ENCODE results near the gene ANKH. TPM values are rescaled to one million over a fixed set of nuclear protein-coding genes. Genes with fewer than 3 reads are reported as not detected.

ANKH gene
- total and polyA plus RNA-seq, 4 donors = 9.3 to 57.1 (median 37.4) TPM

- Histone ChIP-seq H3K36me3 (ENCODE audit: control insufficient read depth in 4 of 4, insufficient read depth in 3 of 4, low read depth in 1 of 4, low read length in 3 of 4) (peaks cover 0 to 7% (median 0%) of the 10 kb centered on the region in 4 donors), H3K27ac (ENCODE audit: low read depth in 1 of 2, low read length in 2 of 2) (peak overlapping the region; percentile 73 to 75), H3K9me3 (ENCODE audit: control insufficient read depth in 4 of 4, low read length in 3 of 4) (no peaks in the 10 kb centered on the region), H3K27me3 (ENCODE audit: control insufficient read depth in 4 of 4, insufficient read depth in 4 of 4, low read length in 3 of 4) (no peaks in the 10 kb centered on the region), H3K4me3 (ENCODE audit: low read depth in 1 of 3, low read length in 3 of 3) (no peak overlapping the region), H3K4me1 (ENCODE audit: control insufficient read depth in 4 of 4, insufficient read depth in 4 of 4, low read length in 3 of 4) (peaks cover 8 to 21% (median 15%) of the 10 kb centered on the region in 4 donors), H3K9ac (ENCODE audit: low read depth in 1 of 2, low read length in 2 of 2) (no peak overlapping the region)
- no peak for DNase-seq (ENCODE audit: low spot score)
- TF ChIP-seq HNF4G (IDR thresholded peaks at IDR 0.05) (no peak), NR2F2 (IDR thresholded peaks at IDR 0.05) (no peak), FOXA1 (IDR thresholded peaks at IDR 0.05) (no peak), REST (IDR thresholded peaks at IDR 0.05) (no peak), YY1 (IDR thresholded peaks at IDR 0.05) (no peak), TAF1 (conservative IDR thresholded peaks at IDR 0.05) (no peak), EGR1 (IDR thresholded peaks at IDR 0.05; ENCODE audit: low read depth in 2 of 2) (no peak), CTCF (IDR thresholded peaks at IDR 0.05; ENCODE audit: low read depth, low read length, missing input control) (no peak), HNF4A (conservative IDR thresholded peaks at IDR 0.05) (no peak), SP1 (IDR thresholded peaks at IDR 0.05) (no peak), JUND (IDR thresholded peaks at IDR 0.05) (no peak), ATF3 (IDR thresholded peaks at IDR 0.05) (no peak), MAX (IDR thresholded peaks at IDR 0.05) (no peak), RAD21 (IDR thresholded peaks at IDR 0.05) (no peak)
- WGBS = 75% methylated on average over 7 of the region's 7 CpGs
These were observed 143.6 kb downstream of the ANKH start for GRCh38 chr5:14727928-14728458.

GRCh38 chr5:14727428-14727865 lies 144.1 kb downstream of the ANKH start:
- Histone ChIP-seq H3K4me1 (ENCODE audit: control insufficient read depth in 4 of 4, insufficient read depth in 4 of 4, low read length in 3 of 4) (peaks cover 8 to 27% (median 18%) of the 10 kb centered on the region in 4 donors), H3K9me3 (ENCODE audit: control insufficient read depth in 4 of 4, low read length in 3 of 4) (no peaks in the 10 kb centered on the region), H3K27me3 (ENCODE audit: control insufficient read depth in 4 of 4, insufficient read depth in 4 of 4, low read length in 3 of 4) (no peaks in the 10 kb centered on the region), H3K36me3 (ENCODE audit: control insufficient read depth in 4 of 4, insufficient read depth in 3 of 4, low read depth in 1 of 4, low read length in 3 of 4) (peaks cover 0 to 7% (median 0%) of the 10 kb centered on the region in 4 donors), H3K4me3 (ENCODE audit: low read depth in 1 of 3, low read length in 3 of 3) (no peak overlapping the region), H3K27ac (ENCODE audit: low read depth in 1 of 2, low read length in 2 of 2) (peak overlapping the region; percentile 12 to 73), H3K9ac (ENCODE audit: low read depth in 1 of 2, low read length in 2 of 2) (no peak overlapping the region)
- DNase-seq (ENCODE audit: low spot score) = peak; percentile 80
- TF ChIP-seq RAD21 (IDR thresholded peaks at IDR 0.05) = peak; percentile 100
- no peak for TF ChIP-seq TAF1 (conservative IDR thresholded peaks at IDR 0.05)
- no peak for TF ChIP-seq FOXA2 (IDR thresholded peaks at IDR 0.05)
- TF ChIP-seq ATF3 (IDR thresholded peaks at IDR 0.05) = no peak
- no peak for TF ChIP-seq MAX (IDR thresholded peaks at IDR 0.05)
- TF ChIP-seq JUND (IDR thresholded peaks at IDR 0.05) = peak in 1 of 2 donors; percentile 27
- TF ChIP-seq HNF4A (conservative IDR thresholded peaks at IDR 0.05) = peak; percentile 16 to 52
- no peak for TF ChIP-seq YY1 (IDR thresholded peaks at IDR 0.05)
- TF ChIP-seq RXRA (IDR thresholded peaks at IDR 0.05) = peak; percentile 25 to 67
- TF ChIP-seq GABPA (IDR thresholded peaks at IDR 0.05 in 1 of 2, conservative IDR thresholded peaks at IDR 0.05 in 1 of 2) = no peak
- TF ChIP-seq SP1 (IDR thresholded peaks at IDR 0.05) = peak; percentile 38
- peak; percentile 96 for TF ChIP-seq CTCF (IDR thresholded peaks at IDR 0.05; ENCODE audit: low read depth, low read length, missing input control)
- WGBS = 4% methylated on average over 7 of the region's 7 CpGs
